Kidney (tissue), 14 donors: ENCODE data around the gene TNFRSF11A. TPM values are rescaled to one million over a fixed set of nuclear protein-coding genes. Genes with fewer than 3 reads are reported as not detected.

Source experiments
- DNase-seq, 5 donors: peaks; one replicate each; pipeline ENCODE4 v3.0.0-alpha.2; 2013 to 2020
- FAIRE-seq: peaks from 2 replicates; lab custom pipeline; 2012; peaks lifted over from hg19 to GRCh38; lab: Jason Lieb, UNC
- H3K27ac ChIP-seq, 2 donors: one replicate each; pipeline ENCODE4 v1.7.0; 2013; ENCODE audit warnings: low read depth in 2 of 2, low read length in 2 of 2, inconsistent platforms in 1 of 2
- H3K27me3 ChIP-seq: one replicate; pipeline ENCODE4 v1.7.1; 2013; ENCODE audit warnings: low read length, inconsistent platforms; ENCODE audit not compliant: control insufficient read depth, insufficient read depth
- H3K36me3 ChIP-seq, 3 donors: one replicate each; pipeline versions ENCODE4 v1.7.0 to v1.7.1; 2013; ENCODE audit warnings: low read length in 3 of 3, control low read depth in 1 of 3, inconsistent platforms in 1 of 3; ENCODE audit not compliant: insufficient read depth in 3 of 3, control insufficient read depth in 2 of 3
- H3K4me1 ChIP-seq, 3 donors: one replicate each; pipeline versions ENCODE4 v1.7.0 to v1.7.1; 2013; ENCODE audit warnings: low read length in 3 of 3, inconsistent platforms in 1 of 3, low read depth in 1 of 3; ENCODE audit not compliant: control insufficient read depth in 2 of 3, insufficient read depth in 2 of 3
- H3K4me3 ChIP-seq, 3 donors: one replicate each; pipeline versions ENCODE4 v1.7.0 to v1.8.1; 2013; ENCODE audit warnings: low read length in 3 of 3, control low read depth in 1 of 3, inconsistent platforms in 1 of 3
- H3K9ac ChIP-seq, 3 donors: one replicate each; pipeline versions ENCODE4 v1.7.0 to v1.7.1; 2013; ENCODE audit warnings: low read length in 3 of 3, control low read depth in 1 of 3, inconsistent platforms in 1 of 3
- H3K9me3 ChIP-seq, 3 donors: one replicate each; pipeline versions ENCODE4 v1.7.0 to v1.7.1; 2013; ENCODE audit warnings: low read length in 3 of 3, control low read depth in 1 of 3, inconsistent platforms in 1 of 3; ENCODE audit not compliant: control insufficient read depth in 2 of 3, insufficient read depth in 1 of 3
- CTCF ChIP-seq: IDR thresholded peaks from 3 replicates; pipeline ENCODE4 v1.5.1; 2012; ENCODE audit warnings: mild to moderate bottlenecking, moderate library complexity, borderline replicate concordance; ENCODE audit not compliant: insufficient read depth; ENCODE audit errors: extremely low read depth
- intact Hi-C: fragments of 100-400 bp; cut with DNase I; formaldehyde crosslinking; loops from one replicate; pipeline ENCODE4 v1.11.1; 2022
- polyA plus RNA-seq: library from polyadenylated mRNA; stranded (reverse); fragments of 350-450 nt; fragmentation: Illumina TruSeq; extraction: RNeasy Lipid Tissue Mini Kit (QIAGEN cat#74804); gene quantifications from one replicate; pipeline ENCODE4 v1.2.3, GENCODE V29; 2014; ENCODE audit warnings: low read depth, low replicate concordance; ENCODE audit not compliant: insufficient read depth
- total RNA-seq: library from RNA; stranded (reverse); fragmentation: NEBNext Ultra II Directional; extraction: Animal tissue kit (Norgen Biotek cat#: 25700); gene quantifications from one replicate; pipeline ENCODE4 v1.2.1, GENCODE V29; 2021
- donor health status: control.
- donor health status: control.
- donor health status: control.
- donor health status: control.
- donor health status: control.
- donor health status: DM: yes; HTN: yes; CAD: no.
- donor health status: Normal renal cell carcinoma (clear cell type).

The TNFRSF11A gene
- total and polyA plus RNA-seq, 2 donors from 2014 or later, result 0.39 to 5.4 TPM

DNA sequence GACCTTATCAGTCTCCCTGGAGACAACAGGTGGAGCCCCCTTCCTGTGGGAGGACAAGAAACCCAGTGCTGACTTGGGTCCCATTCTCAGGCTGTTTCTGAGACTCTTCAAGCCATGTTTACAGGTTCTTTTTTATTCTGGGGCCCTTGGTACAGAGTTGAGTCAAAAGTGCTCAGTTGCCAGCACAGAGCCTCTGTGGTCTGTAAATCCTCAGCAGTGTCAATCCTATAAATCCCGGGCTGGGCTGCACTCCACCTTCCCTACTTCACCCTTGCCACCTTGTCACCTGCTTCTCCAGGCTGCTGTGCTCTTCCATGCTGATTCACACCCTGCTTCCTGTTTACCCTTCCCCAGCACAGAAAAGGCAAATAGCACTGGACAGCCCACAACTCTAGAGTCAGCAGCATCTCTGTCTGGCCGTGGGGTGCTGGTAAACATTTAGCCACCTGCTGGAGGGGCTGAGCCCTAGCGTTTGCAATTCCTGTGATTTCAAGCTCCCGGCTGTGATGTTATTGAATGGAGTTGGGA, 74.7 kb downstream of the TNFRSF11A start:
- Histone ChIP-seq H3K9me3 (no peaks in the 10 kb centered on the region), H3K9ac (no peak overlapping the region), H3K4me1 (no peaks in the 10 kb centered on the region), H3K27ac (no peak overlapping the region), H3K27me3 (no peaks in the 10 kb centered on the region), H3K36me3 (no peaks in the 10 kb centered on the region), H3K4me3 (no peak overlapping the region)
- TF ChIP-seq CTCF, result no peak
- no peak for FAIRE-seq
- peak in 1 of 5 donors; percentile 15 for DNase-seq
- intact Hi-C loops, result no loop called here

DNA sequence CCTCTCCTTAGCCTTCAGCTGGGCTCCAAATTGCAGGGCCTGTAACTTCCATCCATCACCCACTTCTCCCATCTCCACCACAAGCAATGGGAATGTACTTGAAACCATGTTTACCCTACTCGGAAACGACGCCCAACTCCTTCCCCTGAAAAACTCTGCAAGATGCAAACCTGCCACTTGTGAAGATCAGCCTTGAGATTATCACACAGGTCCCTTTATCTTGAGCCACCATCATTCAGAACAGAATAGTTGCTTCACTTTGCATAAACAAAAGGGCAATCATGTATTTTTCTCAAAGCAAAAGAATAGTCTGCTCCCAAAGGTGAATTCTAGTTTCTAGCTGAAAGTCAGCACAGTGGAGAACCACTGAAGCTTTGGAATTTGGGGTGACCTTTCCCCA, 75.8 kb downstream of the TNFRSF11A start:
- DNase-seq (no peak), FAIRE-seq (no peak)
- Histone ChIP-seq H3K27ac (no peak overlapping the region), H3K4me3 (no peak overlapping the region), H3K4me1 (no peaks in the 10 kb centered on the region), H3K27me3 (no peaks in the 10 kb centered on the region), H3K9me3 (no peaks in the 10 kb centered on the region), H3K9ac (no peak overlapping the region), H3K36me3 (no peaks in the 10 kb centered on the region)
- TF ChIP-seq CTCF, result no peak
- intact Hi-C loops, result no loop called here

- H3K4me3 ChIP-seq, result no peak overlapping the region
- DNase-seq (no peak), FAIRE-seq (no peak)
- no peaks in the 10 kb centered on the region for H3K27me3 ChIP-seq
- intact Hi-C loops, result no loop called here
- H3K9ac ChIP-seq, result no peak overlapping the region
- no peak overlapping the region for H3K27ac ChIP-seq
- H3K4me1 ChIP-seq, result no peaks in the 10 kb centered on the region
- no peak for TF ChIP-seq CTCF
- no peaks in the 10 kb centered on the region for H3K9me3 ChIP-seq
- H3K36me3 ChIP-seq, result no peaks in the 10 kb centered on the region
Measured at GRCh38 chr18:62402342-62402948, 77.3 kb downstream of the TNFRSF11A start.
